Breast epithelium (tissue), 4 donors: ENCODE measurements around the gene EVA1A. TPM values are rescaled to one million over a fixed set of nuclear protein-coding genes. Genes with fewer than 3 reads are reported as not detected.

Source experiments
- DNase-seq, 2 donors: peaks; one replicate each; pipeline ENCODE4 v3.0.0-alpha.2; 2019; ENCODE audit warnings: low spot score in 2 of 2
- H3K27ac ChIP-seq, 2 donors: fragments of 200-600 bp; sonication (generic) in 1 of 2; one replicate each; pipeline ENCODE4 v1.5.1; 2016 to 2019; ENCODE audit warnings: mild to moderate bottlenecking in 1 of 2
- H3K27me3 ChIP-seq, 2 donors: fragments of 200-600 bp; sonication (generic) in 1 of 2; one replicate each; pipeline versions ENCODE4 v1.5.1 to v1.6.0; 2017 to 2019; ENCODE audit warnings: control low read depth in 1 of 2, mild to moderate bottlenecking in 1 of 2
- H3K36me3 ChIP-seq: fragments of 200-600 bp; one replicate; pipeline ENCODE4 v1.5.1; 2019
- H3K4me1 ChIP-seq, 2 donors: fragments of 200-600 bp; sonication (generic); one replicate each; pipeline ENCODE4 v1.5.1; 2016 to 2019; ENCODE audit warnings: control low read depth in 1 of 2
- H3K4me3 ChIP-seq, 3 donors: fragments of 200-600 bp; sonication (generic); 1 replicate in 2 of 3; 2 replicates in 1 of 3; pipeline ENCODE4 v1.5.1; 2016 to 2019; ENCODE audit warnings: mild to moderate bottlenecking in 3 of 3, moderate library complexity in 2 of 3
- H3K9me3 ChIP-seq, 2 donors: fragments of 200-600 bp; sonication (generic) in 1 of 2; one replicate each; pipeline ENCODE4 v1.5.1; 2016 to 2019; ENCODE audit warnings: control low read depth in 1 of 2
- CTCF ChIP-seq, 3 donors: fragments of 450-650 bp; IDR thresholded peaks; one replicate each; pipeline ENCODE4 v1.5.1; 2016 to 2017; ENCODE audit warnings: antibody characterized with exemption in 3 of 3, mild to moderate bottlenecking in 3 of 3, moderate library complexity in 3 of 3
- POLR2A ChIP-seq: fragments of 450-650 bp; IDR thresholded peaks from one replicate; pipeline ENCODE4 v1.6.1; 2016; ENCODE audit warnings: antibody characterized with exemption, mild to moderate bottlenecking, moderate library complexity
- POLR2AphosphoS5 ChIP-seq, 3 donors: sonication (generic); formaldehyde crosslinking; IDR thresholded peaks; one replicate each; pipeline ENCODE4 v1.6.1; 2017; ENCODE audit warnings: antibody characterized with exemption in 3 of 3
- intact Hi-C: fragments of 100-400 bp; cut with DNase I; formaldehyde crosslinking; loops from one replicate; pipeline ENCODE4 v1.15.1; 2023; ENCODE audit warnings: low total_unique reads
- total RNA-seq, 3 donors: library from RNA; depleted of rRNA; stranded (reverse); fragments of >200 nt; gene quantifications; one replicate each; pipeline ENCODE4 v1.1.0, GENCODE V29; 2016

The EVA1A gene
- total RNA-seq, 3 donors from 2014 or later, result 5.2 to 10.4 TPM; not detected in 1

- intact Hi-C loops, result no loop called here
- no peak for DNase-seq
- no peak overlapping the region for H3K27ac ChIP-seq
- H3K4me3 ChIP-seq, result no peak overlapping the region
- no peaks in the 10 kb centered on the region for H3K9me3 ChIP-seq
- H3K4me1 ChIP-seq, result no peaks in the 10 kb centered on the region
- no peaks in the 10 kb centered on the region for H3K36me3 ChIP-seq
- no peaks in the 10 kb centered on the region for H3K27me3 ChIP-seq
- TF ChIP-seq POLR2A (no peak), CTCF (IDR thresholded peaks at IDR 0.05) (no peak), POLR2AphosphoS5 (IDR thresholded peaks at IDR 0.05) (no peak)
These were observed 12.6 kb downstream of the EVA1A start for GRCh38 chr2:75548036-75548573.

- Histone ChIP-seq H3K27me3 (no peaks in the 10 kb centered on the region), H3K4me3 (no peak overlapping the region), H3K4me1 (no peaks in the 10 kb centered on the region), H3K27ac (no peak overlapping the region), H3K36me3 (no peaks in the 10 kb centered on the region), H3K9me3 (no peaks in the 10 kb centered on the region)
- TF ChIP-seq POLR2A (no peak), POLR2AphosphoS5 (IDR thresholded peaks at IDR 0.05) (no peak), CTCF (IDR thresholded peaks at IDR 0.05) (no peak)
- intact Hi-C loops, result no loop called here
- DNase-seq, result no peak
These were observed 13.2 kb downstream of the EVA1A start for GRCh38 chr2:75547345-75548035.

GRCh38 chr2:75545922-75546321, 14.8 kb downstream of the EVA1A start:
- H3K27ac ChIP-seq, result no peak overlapping the region
- no peaks in the 10 kb centered on the region for H3K36me3 ChIP-seq
- no peak overlapping the region for H3K4me3 ChIP-seq
- no peaks in the 10 kb centered on the region for H3K27me3 ChIP-seq
- intact Hi-C loops, result no loop called here
- no peak for DNase-seq
- no peak for TF ChIP-seq CTCF (IDR thresholded peaks at IDR 0.05)
- no peak for TF ChIP-seq POLR2A
- TF ChIP-seq POLR2AphosphoS5 (IDR thresholded peaks at IDR 0.05), result no peak
- no peaks in the 10 kb centered on the region for H3K9me3 ChIP-seq
- H3K4me1 ChIP-seq, result no peaks in the 10 kb centered on the region

- H3K27ac ChIP-seq, result no peak overlapping the region
- intact Hi-C loops, result no loop called here
- DNase-seq, result no peak
- TF ChIP-seq POLR2AphosphoS5 (IDR thresholded peaks at IDR 0.05), result no peak
- H3K36me3 ChIP-seq, result no peaks in the 10 kb centered on the region
- H3K4me1 ChIP-seq, result no peaks in the 10 kb centered on the region
- no peaks in the 10 kb centered on the region for H3K27me3 ChIP-seq
- H3K4me3 ChIP-seq, result no peak overlapping the region
- no peaks in the 10 kb centered on the region for H3K9me3 ChIP-seq
These were observed 15.4 kb downstream of the EVA1A start for GRCh38 chr2:75545387-75545786.

- no peaks in the 10 kb centered on the region for H3K4me1 ChIP-seq
- no peaks in the 10 kb centered on the region for H3K27me3 ChIP-seq
- H3K36me3 ChIP-seq, result no peaks in the 10 kb centered on the region
- DNase-seq, result no peak
- no peak for TF ChIP-seq POLR2A
- no peak for TF ChIP-seq CTCF (IDR thresholded peaks at IDR 0.05)
- TF ChIP-seq POLR2AphosphoS5 (IDR thresholded peaks at IDR 0.05), result no peak
- H3K4me3 ChIP-seq, result no peak overlapping the region
- no peak overlapping the region for H3K27ac ChIP-seq
- no peaks in the 10 kb centered on the region for H3K9me3 ChIP-seq
- intact Hi-C loops, result no loop called here
These were observed 17.3 kb downstream of the EVA1A start for GRCh38 chr2:75543446-75543845.
